HepG2 (cell line): Measurements from ENCODE around the gene PWP1. TPM values are rescaled to one million over a fixed set of nuclear protein-coding genes. Genes with fewer than 3 reads are reported as not detected.
A peak's percentile ranks its signal among the peaks of the same experiment; 100 is the strongest.

Experiments
- ATAC-seq: fragments of 200-7000 bp; cut with Tn5 transposase; 3 replicates; pipeline ENCODE4 v1.9.1; 2020; ENCODE audit warnings: mild to moderate bottlenecking, moderate library complexity
- BruUV-seq: library from RNA; stranded (reverse); fragments of 400-500 nt; replicated peaks from 2 replicates; lab custom pipeline; 2021; lab: Mats Ljungman, UMichigan
- CTCF ChIA-PET: fragments of 300-600 bp; formaldehyde crosslinking; extraction: SDS; loops from one replicate; lab custom pipeline; 2021; ENCODE audit warnings: low total read pairs, inconsistent platforms, low intra/inter-chr PET ratio; lab: Yijun Ruan, JAX
- POLR2A ChIA-PET: fragments of 350-600 bp; sonication (Branson Sonifier 250); formaldehyde crosslinking; loops from one replicate; lab custom pipeline; 2020; ENCODE audit warnings: antibody characterized with exemption, inconsistent platforms; lab: Yijun Ruan, JAX
- DNase-seq: peaks from one replicate; pipeline ENCODE4 v3.0.0-alpha.2; 2015; ENCODE audit warnings: low spot score
- FAIRE-seq: peaks from 3 replicates; lab custom pipeline; 2011; peaks lifted over from hg19 to GRCh38; lab: Jason Lieb, UNC
- H2AFZ ChIP-seq: one replicate; pipeline ENCODE4 v1.6.1; 2011; ENCODE audit warnings: low read length, inconsistent platforms
- H3K27ac ChIP-seq: fragments of 300-600 bp; 3 replicates; pipeline ENCODE4 v1.8.0; 2011; ENCODE audit warnings: mixed run types, mild to moderate bottlenecking, mixed read lengths, low read length, inconsistent platforms; ENCODE audit not compliant: insufficient read depth; ENCODE audit errors: extremely low read length
- H3K27me3 ChIP-seq, 2 experiments: fragments of 200-600 bp in 1 of 2; 2 replicates in 1 of 2; 3 replicates in 1 of 2; pipeline versions ENCODE4 v1.6.0 to v1.8.0; 2011; ENCODE audit warnings: low read length in 2 of 2, mild to moderate bottlenecking in 2 of 2, moderate library complexity in 2 of 2, inconsistent platforms in 1 of 2; ENCODE audit not compliant: insufficient read depth in 2 of 2, control insufficient read depth in 1 of 2
- H3K36me3 ChIP-seq, 2 experiments: fragments of 200-600 bp in 1 of 2; replicated peaks in 1 of 2; 2 replicates in 1 of 2; 3 replicates in 1 of 2; pipeline versions ENCODE4 v1.5.1 to v1.8.0; 2011; ENCODE audit warnings: low read length in 2 of 2, inconsistent platforms in 1 of 2; ENCODE audit not compliant: insufficient read depth in 2 of 2, control insufficient read depth in 1 of 2
- H3K4me1 ChIP-seq: 2 replicates; pipeline ENCODE4 v1.5.1; 2012; ENCODE audit warnings: low read length, inconsistent platforms; ENCODE audit not compliant: insufficient read depth
- H3K4me2 ChIP-seq: 2 replicates; pipeline ENCODE4 v1.6.0; 2011; ENCODE audit warnings: low read depth, low read length, inconsistent platforms
- H3K4me3 ChIP-seq, 3 experiments: fragments of 200-600 bp in 1 of 3; sonication (generic), shearing (Covaris generic) in 1 of 3; replicated peaks in 1 of 3; 2 replicates each; pipeline ENCODE4 v1.5.1; 2011 to 2016; ENCODE audit warnings: low read length in 3 of 3, inconsistent platforms in 2 of 3, low read depth in 2 of 3, mild to moderate bottlenecking in 2 of 3, control low read depth in 1 of 3, mixed read lengths in 1 of 3; ENCODE audit not compliant: insufficient read depth in 1 of 3
- H3K79me2 ChIP-seq: one replicate; pipeline ENCODE4 v1.6.1; 2011; ENCODE audit warnings: low read length, inconsistent platforms; ENCODE audit not compliant: insufficient read depth
- H3K9ac ChIP-seq: 2 replicates; pipeline ENCODE4 v1.6.0; 2011; ENCODE audit warnings: mild to moderate bottlenecking, low read depth, low read length, inconsistent platforms; ENCODE audit not compliant: insufficient read depth
- H3K9me3 ChIP-seq: 2 replicates; pipeline ENCODE4 v1.5.1; 2012; ENCODE audit warnings: mild to moderate bottlenecking, low read length
- H4K20me1 ChIP-seq: 2 replicates; pipeline ENCODE4 v1.6.0; 2011; ENCODE audit warnings: inconsistent platforms, mild to moderate bottlenecking, low read length, moderate library complexity; ENCODE audit not compliant: insufficient read depth
- GFI1 ChIP-seq: sonication (generic); formaldehyde crosslinking; IDR thresholded peaks from 2 replicates; pipeline ENCODE4 v1.5.0; 2020; ENCODE audit warnings: missing genetic modification reagents, mild to moderate bottlenecking, borderline replicate concordance
- HIVEP1 ChIP-seq: sonication (generic); formaldehyde crosslinking; IDR thresholded peaks from 2 replicates; pipeline ENCODE4 v1.4.0; 2020; ENCODE audit warnings: mild to moderate bottlenecking, missing genetic modification reagents
- HNRNPK ChIP-seq: fragments of 200-400 bp; formaldehyde crosslinking; IDR thresholded peaks from 2 replicates; pipeline ENCODE4 v1.6.1; 2018; ENCODE audit warnings: low read length, low read depth, moderate library complexity, mild to moderate bottlenecking; ENCODE audit not compliant: poor library complexity, severe bottlenecking
- IKZF4 ChIP-seq: sonication (generic); formaldehyde crosslinking; IDR thresholded peaks from 2 replicates; pipeline ENCODE4 v1.5.1; 2020; ENCODE audit warnings: borderline replicate concordance, mild to moderate bottlenecking, low read depth, missing genetic modification reagents; ENCODE audit errors: not compliant biosample characterization
- KMT2A ChIP-seq: sonication (generic); formaldehyde crosslinking; IDR thresholded peaks from 2 replicates; pipeline ENCODE4 v1.4.0; 2020; ENCODE audit warnings: missing genetic modification reagents
- MTF2 ChIP-seq: sonication (generic); formaldehyde crosslinking; IDR thresholded peaks from 2 replicates; pipeline ENCODE4 v1.5.0; 2020; ENCODE audit warnings: missing genetic modification reagents, borderline replicate concordance
- MYC ChIP-seq: sonication (generic); formaldehyde crosslinking; IDR thresholded peaks from 2 replicates; pipeline ENCODE4 v1.9.0; 2021; ENCODE audit warnings: missing genetic modification reagents, borderline replicate concordance
- RAD51 ChIP-seq: fragments of 450-650 bp; IDR thresholded peaks from 2 replicates; pipeline ENCODE4 v1.6.1; 2016; ENCODE audit warnings: borderline replicate concordance
- SMYD3 ChIP-seq: sonication (generic); formaldehyde crosslinking; IDR thresholded peaks from 2 replicates; pipeline ENCODE4 v1.8.1; 2023; ENCODE audit warnings: mild to moderate bottlenecking, missing genetic modification reagents
- SOX6 ChIP-seq, 2 experiments: fragments of 450-650 bp in 1 of 2; sonication (generic) in 1 of 2; formaldehyde crosslinking in 1 of 2; IDR thresholded peaks; 2 replicates each; pipeline versions ENCODE4 v1.4.0 to v1.6.1; 2017 to 2020; ENCODE audit warnings: antibody characterized with exemption in 1 of 2, mild to moderate bottlenecking in 1 of 2, missing genetic modification reagents in 1 of 2
- ZNF124 ChIP-seq: sonication (generic); formaldehyde crosslinking; IDR thresholded peaks from 2 replicates; pipeline ENCODE4 v1.4.0; 2020; ENCODE audit warnings: missing genetic modification reagents
- ZNF703 ChIP-seq: sonication (generic); formaldehyde crosslinking; IDR thresholded peaks from 2 replicates; pipeline ENCODE4 v1.5.1; 2020; ENCODE audit warnings: missing genetic modification reagents, mild to moderate bottlenecking, moderate library complexity, borderline replicate concordance
- WGBS: methylation state at CpG from one replicate; pipeline ENCODE4 v1.1.6; 2017; ENCODE audit warnings: low lambda C conversion rate; 5-methylcytosine and 5-hydroxymethylcytosine counted together
- in situ Hi-C: cut with HindIII; loops from 2 replicates; pipeline ENCODE4 v1.10.0; 2017; ENCODE audit warnings: low pct_unique_long_range_greater_than_20kb; ENCODE audit not compliant: extremely low pct_ligation_motif_present
- intact Hi-C: fragments of 100-400 bp; cut with micrococcal nuclease; formaldehyde crosslinking; loops from one replicate; pipeline ENCODE4 v1.10.0; 2022; ENCODE audit not compliant: unreplicated experiment
- polyA plus RNA-seq, 8 experiments: library from polyadenylated mRNA; depleted of rRNA in 3 of 8; stranded (reverse) in 7 of 8; unstranded in 1 of 8; fragments of >200 nt; fragmentation: Illumina TruSeq in 4 of 8; extraction: Trizol in 4 of 8; gene quantifications; 2 replicates each; pipeline versions ENCODE4 v1.2.1 to v1.2.3, GENCODE V29; 2011 to 2016; ENCODE audit warnings: low read depth in 4 of 8, missing spikeins in 1 of 8, mixed read lengths in 1 of 8; ENCODE audit not compliant: insufficient read depth in 1 of 8
- total RNA-seq, 5 experiments: library from RNA; depleted of rRNA; stranded (reverse); fragments of >200 nt; fragmentation: Illumina TruSeq; extraction: Trizol; gene quantifications; 2 replicates each; pipeline ENCODE4 v1.2.3, GENCODE V29; 2016; ENCODE audit warnings: low read depth in 1 of 5
- TF ChIP-seq, protein P1 (sequence below): sonication (generic); formaldehyde crosslinking; IDR thresholded peaks from 2 replicates; pipeline ENCODE4 v1.5.1; 2020; ENCODE audit warnings: missing genetic modification reagents, mild to moderate bottlenecking, borderline replicate concordance
- TF ChIP-seq, protein P2 (sequence below): IDR thresholded peaks from 2 replicates; pipeline ENCODE4 v1.6.1; 2012; ENCODE audit warnings: inconsistent platforms
- TF ChIP-seq, protein P3 (sequence below): sonication (generic); formaldehyde crosslinking; IDR thresholded peaks from 2 replicates; pipeline ENCODE4 v1.5.1; 2020; ENCODE audit warnings: mild to moderate bottlenecking, missing genetic modification reagents, moderate library complexity

PWP1 gene
- total and polyA plus RNA-seq, 2 of the 13 experiments (the other 11 are each of a cell fraction or from before 2014, with no cell fraction given) = 65.9 to 70.2 TPM

DNA sequence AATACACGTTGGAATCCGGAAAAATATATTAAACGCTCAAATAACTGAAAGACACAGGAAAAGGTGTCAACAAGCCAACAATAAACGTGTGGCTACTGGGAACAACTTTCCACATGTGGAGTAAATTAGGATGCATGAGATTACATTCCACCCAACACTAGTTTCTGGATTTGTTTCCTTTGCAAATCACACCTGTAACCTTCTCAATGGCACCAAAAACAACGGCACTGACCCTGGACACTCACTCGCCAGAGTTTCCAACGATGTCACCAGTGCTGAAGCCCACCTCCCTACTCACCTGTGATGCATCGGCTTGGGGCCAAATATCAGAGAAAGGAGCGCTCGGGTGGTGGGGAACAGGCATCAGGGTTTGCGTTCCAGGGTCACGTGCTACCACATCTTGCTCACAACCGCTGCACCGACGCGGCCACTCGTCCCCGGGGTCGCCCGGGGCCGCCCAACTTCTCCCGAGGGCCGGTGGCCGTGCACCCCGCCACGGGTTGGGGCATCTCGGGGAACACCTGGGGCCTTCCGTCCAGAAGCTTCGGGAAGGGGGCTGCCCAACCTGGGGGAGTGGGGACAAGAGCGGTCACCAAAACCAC lies 74.7 kb downstream of the PWP1 start:
- DNase-seq (peak; percentile 19), ATAC-seq (peak; percentile 13), FAIRE-seq (no peak)
- Histone ChIP-seq H3K4me3 (peak overlapping the region; percentile 80 to 90 (median 85)), H3K4me2 (peak overlapping the region; percentile 92), H3K27me3 (peaks cover 0 to 1% of the 10 kb centered on the region in 2 experiments; a peak in 1 of 5 replicates), H3K27ac (peak overlapping the region; percentile 64), H2AFZ (peak overlapping the region; percentile 31), H3K36me3 (peaks cover 5 to 30% of the 10 kb centered on the region in 2 experiments; a peak in 4 of 5 replicates), H3K9ac (peak overlapping the region; percentile 88), H3K9me3 (no peaks in the 10 kb centered on the region), H3K79me2 (peaks cover 31% of the 10 kb centered on the region), H4K20me1 (peaks cover 13% of the 10 kb centered on the region; the same call in 1 of the 2 replicates), H3K4me1 (peaks cover 32% of the 10 kb centered on the region)
- intact Hi-C loops (loop anchor here (5.0 kb wide), 1 partner anchor 73 kb away; the partner anchor contains the start of gene PWP1), in situ Hi-C loops (loop anchor here (5.0 kb wide), 1 partner anchor 122 kb away; no protein-coding TSS in a partner anchor)
- ChIA-PET POLR2A (no interaction called here), CTCF (interaction anchor here (1.5 kb wide), 1 partner anchor 125 kb away, joined by 13 read pairs; no protein-coding TSS in a partner anchor)
- BruUV-seq = no TSS peak
- WGBS = 2% methylated on average over 10 of the region's 30 CpGs
- 0 out of 2 replicates have a peak, but pooled peaks have one; percentile 35 for TF ChIP-seq GFI1 (CRISPR knock-in tag)
- TF ChIP-seq SMYD3 (CRISPR knock-in tag) = no peak
- TF ChIP-seq, protein P1, sequence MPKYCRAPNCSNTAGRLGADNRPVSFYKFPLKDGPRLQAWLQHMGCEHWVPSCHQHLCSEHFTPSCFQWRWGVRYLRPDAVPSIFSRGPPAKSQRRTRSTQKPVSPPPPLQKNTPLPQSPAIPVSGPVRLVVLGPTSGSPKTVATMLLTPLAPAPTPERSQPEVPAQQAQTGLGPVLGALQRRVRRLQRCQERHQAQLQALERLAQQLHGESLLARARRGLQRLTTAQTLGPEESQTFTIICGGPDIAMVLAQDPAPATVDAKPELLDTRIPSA = no peak
- no peak for TF ChIP-seq HNRNPK
- no peak for TF ChIP-seq SOX6 (IDR thresholded peaks at IDR 0.05)
- peak; percentile 41; the same call in 1 of the 2 replicates for TF ChIP-seq SOX6 (CRISPR knock-in tag; IDR thresholded peaks at IDR 0.05)
- TF ChIP-seq ZNF124 = no peak
- peak; percentile 13 for TF ChIP-seq IKZF4
- TF ChIP-seq KMT2A (CRISPR knock-in tag) = no peak
- TF ChIP-seq, protein P2, sequence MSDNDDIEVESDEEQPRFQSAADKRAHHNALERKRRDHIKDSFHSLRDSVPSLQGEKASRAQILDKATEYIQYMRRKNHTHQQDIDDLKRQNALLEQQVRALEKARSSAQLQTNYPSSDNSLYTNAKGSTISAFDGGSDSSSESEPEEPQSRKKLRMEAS = peak; percentile 28; the same call in 1 of the 2 replicates
- peak; percentile 56; the same call in 1 of the 2 replicates for TF ChIP-seq HIVEP1 (CRISPR knock-in tag)
- TF ChIP-seq RAD51 = peak; percentile 26; the same call in 1 of the 2 replicates
- TF ChIP-seq MTF2 = no peak
- TF ChIP-seq MYC = 0 out of 2 replicates have a peak, but pooled peaks have one; percentile 10
- TF ChIP-seq, protein P3, sequence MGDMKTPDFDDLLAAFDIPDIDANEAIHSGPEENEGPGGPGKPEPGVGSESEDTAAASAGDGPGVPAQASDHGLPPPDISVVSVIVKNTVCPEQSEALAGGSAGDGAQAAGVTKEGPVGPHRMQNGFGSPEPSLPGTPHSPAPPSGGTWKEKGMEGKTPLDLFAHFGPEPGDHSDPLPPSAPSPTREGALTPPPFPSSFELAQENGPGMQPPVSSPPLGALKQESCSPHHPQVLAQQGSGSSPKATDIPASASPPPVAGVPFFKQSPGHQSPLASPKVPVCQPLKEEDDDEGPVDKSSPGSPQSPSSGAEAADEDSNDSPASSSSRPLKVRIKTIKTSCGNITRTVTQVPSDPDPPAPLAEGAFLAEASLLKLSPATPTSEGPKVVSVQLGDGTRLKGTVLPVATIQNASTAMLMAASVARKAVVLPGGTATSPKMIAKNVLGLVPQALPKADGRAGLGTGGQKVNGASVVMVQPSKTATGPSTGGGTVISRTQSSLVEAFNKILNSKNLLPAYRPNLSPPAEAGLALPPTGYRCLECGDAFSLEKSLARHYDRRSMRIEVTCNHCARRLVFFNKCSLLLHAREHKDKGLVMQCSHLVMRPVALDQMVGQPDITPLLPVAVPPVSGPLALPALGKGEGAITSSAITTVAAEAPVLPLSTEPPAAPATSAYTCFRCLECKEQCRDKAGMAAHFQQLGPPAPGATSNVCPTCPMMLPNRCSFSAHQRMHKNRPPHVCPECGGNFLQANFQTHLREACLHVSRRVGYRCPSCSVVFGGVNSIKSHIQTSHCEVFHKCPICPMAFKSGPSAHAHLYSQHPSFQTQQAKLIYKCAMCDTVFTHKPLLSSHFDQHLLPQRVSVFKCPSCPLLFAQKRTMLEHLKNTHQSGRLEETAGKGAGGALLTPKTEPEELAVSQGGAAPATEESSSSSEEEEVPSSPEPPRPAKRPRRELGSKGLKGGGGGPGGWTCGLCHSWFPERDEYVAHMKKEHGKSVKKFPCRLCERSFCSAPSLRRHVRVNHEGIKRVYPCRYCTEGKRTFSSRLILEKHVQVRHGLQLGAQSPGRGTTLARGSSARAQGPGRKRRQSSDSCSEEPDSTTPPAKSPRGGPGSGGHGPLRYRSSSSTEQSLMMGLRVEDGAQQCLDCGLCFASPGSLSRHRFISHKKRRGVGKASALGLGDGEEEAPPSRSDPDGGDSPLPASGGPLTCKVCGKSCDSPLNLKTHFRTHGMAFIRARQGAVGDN (CRISPR knock-in tag) = peak; percentile 67
- TF ChIP-seq ZNF703 (CRISPR knock-in tag) = 0 out of 2 replicates have a peak, but pooled peaks have one; percentile 55
